Measurements from ENCODE around the gene SLC22A5.

- TF ChIP-seq CTCF (IDR thresholded peaks at IDR 0.05) (no peak), POLR2A (IDR thresholded peaks at IDR 0.05) (no peak)
These were observed 36.8 kb downstream of the SLC22A5 start for GRCh38 chr5:132406144-132406783.
